NCI-H2196 (cell line): ENCODE results near the gene PHACTR2.

Experiments used
- DNase-seq: peaks from one replicate; lab custom pipeline; 2025; ENCODE audit not compliant: unreplicated experiment; lab: John Stamatoyannopoulos, UW

The PHACTR2 gene

GRCh38 chr6:143675382-143675900, 2.3 kb upstream of the PHACTR2 start:
- DNase-seq: no peak

DNA sequence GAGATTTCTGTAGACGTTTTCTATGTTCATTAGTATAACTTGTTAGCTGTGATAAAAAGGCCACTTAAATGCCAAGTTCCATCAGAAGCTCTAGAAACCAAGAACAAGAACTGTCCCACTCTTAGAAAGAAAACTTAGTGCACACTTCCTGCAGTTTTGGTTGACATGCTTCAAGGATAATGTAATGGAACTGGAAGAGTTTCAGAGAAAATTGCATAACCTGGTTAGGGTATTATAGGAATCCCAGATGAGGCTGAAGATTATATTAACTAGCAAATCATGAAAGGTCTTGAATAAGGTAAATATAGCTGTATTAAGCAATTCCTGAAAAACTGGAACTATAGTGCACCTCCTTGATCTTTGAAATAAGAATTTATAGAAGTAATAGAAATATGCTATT, 1.8 kb upstream of the PHACTR2 start:
- DNase-seq: no peak

DNA sequence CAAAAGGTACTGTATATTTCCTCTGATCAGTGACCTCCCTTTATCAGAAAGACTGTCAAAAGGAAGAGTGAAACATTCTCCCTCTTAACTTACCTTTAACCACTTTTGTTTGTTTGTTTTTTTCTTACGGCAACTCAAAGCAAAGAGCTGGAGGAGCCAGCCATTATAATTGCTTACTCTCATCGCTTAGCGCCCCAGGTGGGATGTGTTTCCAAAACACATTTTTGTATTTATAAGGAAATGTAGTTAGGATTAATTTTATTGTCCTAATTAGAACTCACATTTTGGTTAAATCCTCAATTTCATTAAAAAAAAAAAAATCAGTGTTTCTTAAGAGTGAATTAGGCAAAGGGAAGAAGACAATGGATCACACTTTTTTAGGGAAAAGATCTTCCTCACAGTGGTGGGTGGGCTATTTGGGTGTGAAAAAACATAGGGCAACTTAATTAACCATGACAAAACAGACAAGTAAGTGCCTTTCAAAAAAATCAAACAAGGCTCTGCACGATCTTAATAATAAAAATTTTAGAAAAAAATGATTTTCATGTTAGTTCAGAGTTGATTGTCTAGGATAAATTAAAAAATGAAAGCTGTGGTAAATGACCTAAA, 1.2 kb upstream of the PHACTR2 start:
- no peak for DNase-seq

DNA sequence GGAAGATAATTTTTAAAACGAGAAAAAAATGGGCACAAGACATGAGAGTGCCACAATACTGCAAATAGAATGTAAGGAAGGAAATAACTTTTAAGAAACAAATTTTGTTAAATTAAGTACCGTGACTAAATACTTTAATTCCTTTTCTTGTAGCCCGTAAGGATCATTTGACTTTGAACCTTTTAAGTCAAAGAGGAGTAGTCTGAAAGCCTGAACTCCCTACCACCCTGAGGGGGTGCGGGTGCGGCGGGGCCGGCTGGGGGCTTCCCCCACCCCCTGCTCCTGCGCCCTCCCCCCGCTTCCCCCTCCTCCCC, 231 bp upstream of the PHACTR2 start:
- no peak for DNase-seq

DNA sequence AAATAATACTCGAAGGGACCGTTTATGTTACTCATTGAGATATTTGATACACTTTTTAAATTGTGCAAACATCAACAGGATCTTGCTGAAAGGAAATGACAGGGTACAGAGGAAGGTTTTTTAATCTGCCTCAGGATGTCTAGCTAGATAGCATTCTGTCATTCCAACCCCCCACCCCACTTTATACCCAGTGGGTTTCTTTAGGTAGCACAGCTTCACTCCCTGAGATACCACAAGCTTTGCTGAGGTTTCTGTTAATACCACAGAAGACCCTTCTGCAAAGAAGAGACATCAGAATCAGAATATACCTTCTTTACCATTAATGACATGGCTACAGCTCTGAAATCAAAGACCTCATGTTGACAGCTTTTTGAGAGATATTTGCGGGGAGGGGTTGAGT, 1.3 kb downstream of the PHACTR2 start:
- no peak for DNase-seq

- DNase-seq: no peak
These were observed 2.4 kb downstream of the PHACTR2 start for GRCh38 chr6:143680141-143680540.

DNA sequence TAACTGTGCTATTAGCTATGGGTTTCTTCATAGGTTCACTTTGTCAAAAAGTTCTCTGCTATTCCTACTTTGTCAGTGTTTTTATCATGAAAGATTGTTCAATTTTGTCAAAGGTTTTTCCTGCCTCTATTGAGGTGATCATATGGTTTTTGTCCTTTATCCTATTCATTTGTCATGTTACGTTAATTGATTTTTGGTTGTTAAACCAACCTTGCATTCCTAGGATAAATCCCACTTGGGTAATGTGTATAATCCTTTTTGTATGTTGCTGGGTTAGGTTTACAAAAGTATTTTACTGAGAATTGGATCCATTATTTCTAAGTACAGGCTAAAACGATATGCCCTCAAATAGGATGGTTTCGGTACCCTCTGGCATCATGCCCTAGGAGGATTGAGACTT, 5.0 kb downstream of the PHACTR2 start:
- DNase-seq: no peak

GRCh38 chr6:143684486-143684885, 6.7 kb downstream of the PHACTR2 start:
- no peak for DNase-seq

DNA sequence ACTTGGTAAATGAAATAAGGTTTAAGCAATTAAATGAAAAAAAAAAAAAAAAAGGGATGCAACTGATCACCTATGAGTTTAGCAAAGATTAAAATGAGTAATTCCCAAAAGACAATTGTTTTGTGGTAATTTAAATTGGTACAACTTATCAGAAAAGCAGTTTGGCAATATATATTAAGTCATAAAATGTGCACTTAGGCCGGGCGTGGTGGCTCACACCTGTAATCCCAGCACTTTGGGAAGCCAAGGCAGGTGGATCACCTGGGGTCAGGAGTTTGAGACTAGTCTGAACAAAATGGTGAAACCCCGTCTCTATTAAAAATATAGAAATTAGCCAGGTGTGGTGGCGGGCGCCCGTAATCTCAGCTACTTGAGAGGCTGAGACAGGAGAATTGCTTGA, 7.9 kb downstream of the PHACTR2 start:
- DNase-seq: no peak

DNA sequence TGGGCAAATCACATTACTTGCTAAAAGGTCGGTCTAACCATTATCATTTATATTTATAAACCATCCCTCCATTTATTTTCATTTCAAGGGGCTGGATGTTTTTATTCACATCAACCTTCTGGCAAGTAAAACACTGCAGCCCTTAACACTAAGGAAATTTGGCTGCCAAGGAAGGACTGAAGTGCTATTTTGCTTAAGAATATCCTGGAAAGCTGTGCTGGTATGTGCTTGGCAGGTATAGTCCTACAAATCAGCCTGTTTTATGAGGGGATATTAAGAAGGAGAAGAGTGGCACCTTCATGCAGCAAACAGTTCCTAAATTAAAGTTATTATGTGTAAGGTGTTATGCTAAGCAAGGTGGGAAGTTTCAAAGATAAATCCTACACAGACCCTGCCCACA, 9.8 kb downstream of the PHACTR2 start:
- DNase-seq: no peak

DNA sequence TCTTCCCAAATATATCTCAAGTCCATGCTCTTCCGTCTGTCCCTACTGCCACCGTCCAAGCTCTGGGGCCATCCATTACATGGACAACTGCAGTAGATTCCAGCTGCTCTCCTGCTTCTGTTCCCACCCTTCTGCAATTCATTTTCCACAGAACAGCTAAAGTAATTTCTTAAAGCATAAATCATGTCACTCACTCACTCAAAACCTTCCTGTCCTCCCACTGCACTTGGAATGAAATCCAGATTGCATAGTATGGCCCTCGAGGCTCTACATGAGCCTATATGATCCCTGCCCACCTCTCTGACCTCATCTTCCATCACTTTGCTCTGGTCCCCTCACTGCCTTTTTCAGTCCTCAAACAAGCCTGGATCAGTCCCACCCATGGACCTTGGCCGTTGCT, 10.9 kb downstream of the PHACTR2 start:
- no peak for DNase-seq

GRCh38 chr6:143689852-143690251, 12.1 kb downstream of the PHACTR2 start:
- no peak for DNase-seq

GRCh38 chr6:143691155-143691554, 13.4 kb downstream of the PHACTR2 start:
- no peak for DNase-seq

GRCh38 chr6:143691900-143692636, 14.3 kb downstream of the PHACTR2 start:
- DNase-seq: no peak

GRCh38 chr6:143692696-143693095, 14.9 kb downstream of the PHACTR2 start:
- DNase-seq: no peak

DNA sequence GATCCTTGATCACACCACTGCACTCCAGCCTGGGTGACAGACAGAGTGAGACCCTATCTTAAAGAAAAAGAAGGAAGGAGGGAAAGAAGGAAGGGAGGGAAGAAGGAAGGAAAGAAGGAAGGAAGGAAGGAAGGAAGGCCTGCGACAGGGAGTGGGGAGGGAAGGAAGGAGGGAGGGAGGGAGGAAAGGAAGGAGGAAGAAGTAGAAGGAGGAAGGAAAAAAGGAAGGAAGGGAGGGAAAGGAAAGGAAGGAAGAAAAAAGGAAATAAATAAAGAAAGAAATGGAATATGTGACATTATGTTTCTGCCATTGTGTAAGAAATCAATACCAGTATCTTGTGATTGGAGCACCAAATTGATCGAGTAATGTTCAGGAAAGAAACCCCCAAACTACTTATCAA, 16.2 kb downstream of the PHACTR2 start:
- no peak for DNase-seq

- no peak for DNase-seq
These were observed 16.8 kb downstream of the PHACTR2 start for GRCh38 chr6:143694560-143694959.

DNA sequence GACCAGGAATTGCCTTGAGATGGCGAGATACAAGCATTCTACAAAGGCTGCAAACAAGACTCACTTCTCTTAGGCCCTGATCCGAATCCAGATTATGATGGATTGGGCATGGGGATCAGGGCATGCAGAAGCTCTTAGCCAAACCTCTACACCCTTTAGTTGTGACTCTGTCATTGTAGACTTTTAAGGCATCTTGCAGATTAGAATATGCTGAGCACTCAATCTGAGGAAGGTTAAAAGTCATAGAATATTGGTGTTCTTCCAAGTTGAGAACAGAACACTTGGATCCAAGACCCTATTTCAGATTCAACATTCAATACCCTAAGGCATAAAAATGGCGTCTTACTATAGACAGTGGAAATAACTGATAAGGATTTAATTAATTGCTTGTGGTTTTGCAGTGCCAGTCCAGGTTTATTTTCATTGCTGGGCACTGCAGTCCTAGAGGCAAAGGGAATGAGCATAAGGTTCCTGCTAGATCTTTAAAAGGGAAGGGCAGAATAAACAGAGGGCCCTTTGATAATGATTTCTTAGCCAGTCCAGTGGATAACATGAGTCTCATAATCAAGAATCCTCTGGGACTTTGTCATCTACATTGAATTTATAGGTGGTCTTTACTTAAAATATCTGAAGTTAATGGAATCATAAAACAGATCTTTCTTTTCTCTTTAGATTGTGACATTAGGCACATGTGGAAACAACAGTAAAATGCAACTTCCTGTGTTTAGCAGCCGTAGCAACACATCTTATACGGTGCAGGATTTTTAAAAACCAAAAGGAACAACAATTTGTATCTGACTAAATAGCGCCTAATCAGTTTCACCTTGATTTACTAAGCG, 17.6 kb downstream of the PHACTR2 start:
- DNase-seq: no peak

- no peak for DNase-seq
These were observed 18.4 kb downstream of the PHACTR2 start for GRCh38 chr6:143695969-143696663.

DNA sequence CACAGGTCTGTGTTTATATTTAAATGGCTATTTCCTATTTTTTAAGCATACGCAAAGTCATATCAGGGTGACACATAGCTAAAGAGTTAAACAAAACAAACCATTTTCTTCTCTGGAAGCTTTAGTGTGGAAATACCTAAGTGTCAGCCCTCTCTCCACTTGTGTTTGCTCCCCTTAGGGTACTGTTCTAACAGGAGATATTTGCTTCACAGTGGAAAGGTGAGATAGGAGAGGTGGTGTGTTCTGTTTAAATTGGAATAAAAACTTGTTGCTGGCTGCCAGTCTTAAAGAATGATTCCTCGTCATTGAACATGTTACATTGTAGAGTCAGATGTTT, 18.9 kb downstream of the PHACTR2 start:
- no peak for DNase-seq

GRCh38 chr6:143697076-143697800, 19.5 kb downstream of the PHACTR2 start:
- DNase-seq: no peak
